Common myeloid progenitor, CD34-positive (primary cell): ENCODE measurements around the gene SMIM32.

Experiments
- CTCF ChIA-PET: fragments of 350-600 bp; sonication (Branson Sonifier 250); formaldehyde crosslinking; loops from one replicate; lab custom pipeline; 2021; ENCODE audit warnings: antibody characterized with exemption; lab: Charles Lee
- POLR2A ChIA-PET: fragments of 350-600 bp; sonication (Branson Sonifier 250); formaldehyde crosslinking; loops from one replicate; lab custom pipeline; 2021; ENCODE audit warnings: antibody characterized with exemption; lab: Charles Lee
- DNase-seq, 3 donors: peaks; one replicate each; pipeline versions ENCODE4 v3.0.0 to v3.0.0-alpha.2; 2013
- H3K27ac ChIP-seq, 2 experiments: 1 replicate in 1 of 2; 2 replicates in 1 of 2; pipeline ENCODE4 v1.7.0; 2013; ENCODE audit warnings: inconsistent platforms in 2 of 2, low read length in 2 of 2, mild to moderate bottlenecking in 2 of 2, low read depth in 1 of 2, moderate library complexity in 1 of 2; ENCODE audit not compliant: severe bottlenecking in 2 of 2, insufficient read depth in 1 of 2, poor library complexity in 1 of 2
- H3K27me3 ChIP-seq, 5 experiments: replicated peaks in 2 of 5; 1 replicate in 3 of 5; 2 replicates in 2 of 5; pipeline versions ENCODE4 v1.6.1 to v1.7.0; 2013; ENCODE audit warnings: low read length in 4 of 5, mild to moderate bottlenecking in 2 of 5, moderate library complexity in 2 of 5, inconsistent platforms in 1 of 5; ENCODE audit not compliant: insufficient read depth in 5 of 5, control insufficient read depth in 4 of 5
- H3K36me3 ChIP-seq, 4 experiments: 1 replicate in 2 of 4; 2 replicates in 2 of 4; pipeline versions ENCODE4 v1.6.1 to v1.7.0; 2013; ENCODE audit warnings: low read length in 3 of 4, control low read depth in 1 of 4, mild to moderate bottlenecking in 1 of 4; ENCODE audit not compliant: control insufficient read depth in 4 of 4, insufficient read depth in 4 of 4
- H3K4me1 ChIP-seq, 4 experiments: 1 replicate in 3 of 4; 2 replicates in 1 of 4; pipeline versions ENCODE4 v1.6.1 to v1.7.1; 2013; ENCODE audit warnings: low read length in 3 of 4, mild to moderate bottlenecking in 3 of 4, control low read depth in 1 of 4, inconsistent platforms in 1 of 4, moderate library complexity in 1 of 4; ENCODE audit not compliant: control insufficient read depth in 4 of 4, insufficient read depth in 4 of 4; ENCODE audit errors: control extremely low read depth in 1 of 4
- H3K4me3 ChIP-seq, 7 experiments: 1 replicate in 4 of 7; 2 replicates in 3 of 7; pipeline versions ENCODE4 v1.5.1 to v1.7.0; 2013; ENCODE audit warnings: mild to moderate bottlenecking in 7 of 7, low read length in 6 of 7, moderate library complexity in 6 of 7, inconsistent platforms in 2 of 7, low read depth in 2 of 7, control low read depth in 1 of 7; ENCODE audit not compliant: insufficient read depth in 4 of 7, control insufficient read depth in 1 of 7; ENCODE audit errors: extremely low read depth in 1 of 7
- H3K9me3 ChIP-seq, 5 experiments: 1 replicate in 4 of 5; 2 replicates in 1 of 5; pipeline versions ENCODE4 v1.6.1 to v1.7.1; 2013; ENCODE audit warnings: low read length in 4 of 5, mild to moderate bottlenecking in 2 of 5, inconsistent platforms in 1 of 5, low read depth in 1 of 5, moderate library complexity in 1 of 5; ENCODE audit not compliant: control insufficient read depth in 4 of 5, insufficient read depth in 2 of 5; ENCODE audit errors: control extremely low read depth in 1 of 5
- WGBS: methylation state at CpG from one replicate; pipeline ENCODE4 v1.1.5; 2013; ENCODE audit not compliant: insufficient coverage; 5-methylcytosine and 5-hydroxymethylcytosine counted together

SMIM32 gene

DNA sequence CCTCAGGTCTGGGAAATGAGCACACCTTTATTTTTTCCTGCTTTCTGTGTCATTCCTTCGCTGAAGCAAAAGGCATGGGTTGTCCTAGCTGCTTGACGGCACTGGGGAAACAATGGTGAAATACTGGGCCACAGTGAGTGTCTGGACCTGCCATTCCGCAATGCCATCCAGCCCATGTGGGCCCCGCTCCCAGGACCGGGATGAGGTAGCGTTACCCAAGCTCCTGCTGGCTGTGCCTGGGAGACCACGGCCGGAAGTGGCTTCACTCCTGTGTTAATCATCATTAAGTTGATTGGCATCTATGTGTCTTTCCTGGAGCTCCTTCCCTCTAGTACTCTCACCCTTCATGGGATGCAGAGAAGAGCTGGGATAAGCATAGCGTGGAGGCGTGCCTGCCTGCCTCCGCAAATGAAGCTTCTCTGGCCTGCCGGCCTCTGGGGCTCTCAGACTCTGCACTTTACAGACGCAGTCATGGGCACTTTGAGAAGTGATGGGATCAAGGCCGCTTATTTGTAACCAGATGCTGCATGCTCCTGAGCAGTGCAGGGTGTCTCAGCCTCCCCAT lies 16.5 kb upstream of the SMIM32 start:
- peaks cover 0 to 7% (median 3%) of the 10 kb centered on the region in 4 experiments for H3K4me1 ChIP-seq
- H3K27ac ChIP-seq: no peak overlapping the region
- peaks cover 0 to 28% (median 7%) of the 10 kb centered on the region in 5 experiments for H3K27me3 ChIP-seq
- POLR2A ChIA-PET: no interaction called here
- no peaks in the 10 kb centered on the region for H3K36me3 ChIP-seq
- CTCF ChIA-PET: interaction anchor here (1.1 to 1.3 kb wide), 2 partner anchors 11 to 382 kb away, joined by 3 read pairs; no protein-coding TSS in a partner anchor
- no peak for DNase-seq
- H3K9me3 ChIP-seq: peaks cover 0 to 3% (median 0%) of the 10 kb centered on the region in 5 experiments
- no peak overlapping the region for H3K4me3 ChIP-seq
- 96% methylated on average over 14 of the region's 14 CpGs for WGBS

DNA sequence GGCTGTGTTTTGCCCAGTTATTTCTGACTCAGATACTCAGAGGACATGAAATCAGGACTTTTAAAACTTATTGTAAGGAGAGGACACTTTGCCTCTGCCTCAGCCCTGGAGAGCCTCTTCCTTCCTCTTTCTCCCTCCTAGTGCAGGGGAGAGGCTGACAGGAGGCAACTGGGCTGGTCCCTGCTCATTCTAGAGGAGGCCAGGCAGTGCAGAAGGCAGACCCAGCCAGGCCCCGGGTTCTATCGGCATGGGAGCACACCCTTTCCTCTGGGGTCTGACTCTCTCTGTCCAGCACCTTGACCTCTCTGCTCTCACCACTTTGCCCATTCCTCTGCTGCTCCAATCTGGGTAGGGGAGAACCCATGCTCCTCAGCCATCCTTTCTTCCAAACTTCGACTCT lies 16.0 kb upstream of the SMIM32 start:
- CTCF ChIA-PET: no interaction called here
- H3K27ac ChIP-seq: no peak overlapping the region
- DNase-seq: peak in 2 of 3 donors; percentile 16 to 24
- H3K4me1 ChIP-seq: peaks cover 0 to 7% (median 3%) of the 10 kb centered on the region in 4 experiments
- H3K27me3 ChIP-seq: peaks cover 0 to 29% (median 9%) of the 10 kb centered on the region in 5 experiments
- H3K36me3 ChIP-seq: no peaks in the 10 kb centered on the region
- peaks cover 0 to 3% (median 0%) of the 10 kb centered on the region in 5 experiments for H3K9me3 ChIP-seq
- POLR2A ChIA-PET: no interaction called here
- 62% methylated on average over 3 of the region's 3 CpGs for WGBS
- no peak overlapping the region for H3K4me3 ChIP-seq

DNA sequence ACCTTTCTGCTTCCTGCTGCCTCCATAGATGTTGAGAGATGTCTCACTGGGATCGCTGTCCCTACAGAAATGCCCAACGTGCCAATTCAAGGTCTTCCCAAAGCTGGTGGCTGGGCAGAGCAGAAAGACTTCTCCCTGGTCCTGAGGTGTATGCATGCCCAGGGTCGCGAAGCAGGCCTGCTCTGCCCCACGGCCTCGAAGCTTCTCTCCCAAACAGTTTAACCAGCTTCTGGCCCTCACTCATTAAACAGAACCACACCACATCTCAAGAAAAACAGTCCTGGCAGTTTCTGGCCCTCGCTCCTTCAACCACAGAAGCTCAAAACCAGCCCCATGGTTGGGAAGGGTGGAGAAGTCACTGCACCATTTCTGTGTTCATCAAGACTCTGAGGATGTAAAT lies 14.7 kb upstream of the SMIM32 start:
- H3K9me3 ChIP-seq: peaks cover 0 to 3% (median 0%) of the 10 kb centered on the region in 5 experiments
- no peak overlapping the region for H3K4me3 ChIP-seq
- DNase-seq: no peak
- ChIA-PET CTCF (no interaction called here), POLR2A (no interaction called here)
- no peak overlapping the region for H3K27ac ChIP-seq
- H3K36me3 ChIP-seq: no peaks in the 10 kb centered on the region
- WGBS: 100% methylated on average over 7 of the region's 7 CpGs
- peaks cover 0 to 7% (median 3%) of the 10 kb centered on the region in 4 experiments for H3K4me1 ChIP-seq
- H3K27me3 ChIP-seq: peaks cover 0 to 29% (median 11%) of the 10 kb centered on the region in 5 experiments

DNA sequence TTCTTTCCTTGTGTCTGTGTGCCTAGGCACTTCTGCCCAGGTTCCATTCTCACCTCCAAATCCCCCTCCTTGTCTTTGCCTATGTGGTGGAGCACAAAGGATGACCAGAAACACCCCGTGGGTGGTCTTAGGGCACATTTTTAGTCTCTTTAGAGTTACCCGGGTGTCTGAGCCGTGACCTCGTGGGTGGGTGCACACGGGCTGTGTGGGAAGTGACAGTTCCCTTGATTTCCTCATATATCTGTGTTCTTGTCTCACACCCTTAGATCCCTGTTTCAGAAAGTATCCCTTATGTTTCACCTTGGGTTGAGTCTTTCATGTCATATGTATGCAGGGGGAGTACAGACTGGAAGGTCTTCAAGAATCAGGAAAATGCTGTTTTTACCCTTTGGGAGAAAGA lies 13.4 kb upstream of the SMIM32 start:
- H3K27me3 ChIP-seq: peaks cover under 1 to 39% (median 16%) of the 10 kb centered on the region in 5 experiments
- ChIA-PET CTCF (no interaction called here), POLR2A (no interaction called here)
- H3K4me1 ChIP-seq: peaks cover 0 to 7% (median 3%) of the 10 kb centered on the region in 4 experiments
- no peak for DNase-seq
- H3K4me3 ChIP-seq: no peak overlapping the region
- H3K36me3 ChIP-seq: no peaks in the 10 kb centered on the region
- H3K27ac ChIP-seq: no peak overlapping the region
- WGBS: 100% methylated on average over 5 of the region's 5 CpGs
- H3K9me3 ChIP-seq: peaks cover 0 to 3% (median 0%) of the 10 kb centered on the region in 5 experiments

DNA sequence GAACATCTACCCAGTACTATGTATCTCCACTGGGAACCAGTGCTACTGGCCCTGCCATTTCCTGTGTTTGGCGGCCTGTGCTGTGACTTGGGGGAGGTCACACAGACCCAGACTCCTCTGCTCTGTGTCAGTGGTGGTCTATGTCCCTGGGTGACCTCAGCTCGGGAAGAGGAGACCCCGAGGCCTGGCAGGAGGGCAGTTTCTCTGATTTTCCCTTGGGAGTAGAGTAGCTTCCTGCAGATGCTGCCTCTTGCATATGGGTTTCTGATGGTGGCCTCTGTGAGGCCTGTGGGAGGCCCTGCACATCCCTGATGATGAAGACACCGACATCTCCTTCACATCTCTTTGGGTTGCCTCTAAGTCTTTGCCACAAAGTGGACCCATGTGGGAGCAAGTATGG lies 13.0 kb upstream of the SMIM32 start:
- POLR2A ChIA-PET: no interaction called here
- H3K36me3 ChIP-seq: no peaks in the 10 kb centered on the region
- peaks cover 0 to 7% (median 3%) of the 10 kb centered on the region in 4 experiments for H3K4me1 ChIP-seq
- H3K27ac ChIP-seq: no peak overlapping the region
- WGBS: 97% methylated on average over 4 of the region's 4 CpGs
- H3K4me3 ChIP-seq: no peak overlapping the region
- DNase-seq: no peak
- peaks cover 0 to 3% (median 0%) of the 10 kb centered on the region in 5 experiments for H3K9me3 ChIP-seq
- CTCF ChIA-PET: interaction anchor here (1.5 kb wide), 1 partner anchor 8 kb away, joined by 7 read pairs; no protein-coding TSS in a partner anchor
- peaks cover 2 to 40% (median 20%) of the 10 kb centered on the region in 5 experiments for H3K27me3 ChIP-seq

DNA sequence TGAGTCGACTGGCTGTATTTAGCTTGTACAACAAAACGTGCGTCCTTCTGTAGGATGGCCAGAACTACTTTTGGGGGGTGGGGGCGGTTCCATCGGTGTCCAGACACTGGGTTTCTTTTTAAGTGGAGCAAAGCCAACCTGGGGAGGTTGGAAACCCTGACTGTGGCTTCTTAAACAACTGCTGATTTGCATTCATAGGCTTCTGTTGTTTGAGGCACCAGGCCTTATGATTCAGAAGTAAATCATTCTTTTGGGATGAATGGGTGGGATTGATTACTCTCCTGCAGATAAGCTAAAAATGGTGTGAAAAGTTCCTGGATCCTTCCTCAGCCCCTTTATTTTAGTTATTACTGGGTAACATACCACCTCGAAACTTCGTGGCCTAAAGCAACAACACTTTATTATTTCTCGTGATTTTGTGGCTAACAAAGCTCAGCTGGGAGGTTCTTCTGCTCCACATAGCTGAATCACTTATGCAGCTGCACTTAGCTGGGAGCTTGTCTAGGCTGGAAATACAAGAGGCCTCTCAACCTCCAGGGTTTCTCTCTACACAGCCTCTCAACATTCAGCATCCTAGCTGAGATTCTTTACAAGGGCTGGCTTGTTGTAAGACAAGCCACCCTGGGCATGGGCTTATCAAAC lies 12.2 kb upstream of the SMIM32 start:
- 95% methylated on average over 8 of the region's 8 CpGs for WGBS
- peaks cover 2 to 43% (median 24%) of the 10 kb centered on the region in 5 experiments for H3K27me3 ChIP-seq
- no peak for DNase-seq
- ChIA-PET CTCF (interaction anchor here (1.5 kb wide), 1 partner anchor 9 kb away, joined by 7 read pairs; no protein-coding TSS in a partner anchor), POLR2A (no interaction called here)
- peaks cover 0 to 7% (median 3%) of the 10 kb centered on the region in 4 experiments for H3K4me1 ChIP-seq
- no peak overlapping the region for H3K27ac ChIP-seq
- peaks cover 0 to 3% (median 0%) of the 10 kb centered on the region in 5 experiments for H3K9me3 ChIP-seq
- no peaks in the 10 kb centered on the region for H3K36me3 ChIP-seq
- H3K4me3 ChIP-seq: no peak overlapping the region
